NCI-H226 (cell line): ENCODE results near the gene MAP4K2.
"Not testable (repeated sequence)": the region's sequence is repeated elsewhere in the genome, so short reads cannot be mapped to it uniquely, and the experiment has no call there.

ENCODE experiments used
- DNase-seq: peaks from one replicate; pipeline ENCODE4 v3.0.0-alpha.2; 2015

MAP4K2 gene

DNA sequence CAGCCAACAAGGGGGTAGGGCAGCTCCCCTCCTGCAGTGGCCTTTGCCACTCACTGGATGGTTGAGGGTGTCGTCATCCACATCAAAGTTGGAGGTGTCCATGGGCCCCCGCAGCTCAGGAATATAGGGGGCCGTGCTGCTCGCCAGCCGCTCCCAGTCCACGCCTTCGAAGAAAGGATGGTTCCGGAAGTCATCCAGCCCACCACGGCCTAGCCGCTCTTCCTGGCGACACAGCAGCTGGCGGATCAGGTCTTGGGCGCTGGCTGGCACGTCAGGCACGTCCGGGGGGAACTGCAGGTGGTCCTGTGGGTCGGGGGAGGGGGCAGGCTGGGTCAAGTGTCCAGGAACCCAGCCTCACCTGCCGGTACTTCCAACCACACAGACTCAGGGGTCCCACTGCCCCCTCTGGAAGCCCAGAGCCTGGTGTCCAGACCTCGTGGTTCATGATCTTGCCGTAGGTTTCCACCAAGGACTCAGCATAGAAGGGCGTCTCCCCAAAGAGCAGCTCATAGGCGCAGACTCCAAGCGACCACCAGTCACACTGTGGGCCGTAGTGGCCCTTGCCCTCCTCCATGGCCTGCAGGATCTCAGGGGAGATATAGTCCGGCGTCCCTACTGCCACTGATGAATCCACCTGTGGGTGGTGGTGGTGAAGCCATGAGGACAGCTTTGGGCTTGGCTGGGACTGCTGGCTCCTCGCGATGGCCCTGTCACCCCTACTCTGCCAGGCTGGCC is 35.8 kb upstream of the MAP4K2 start:
- DNase-seq: no peak

DNA sequence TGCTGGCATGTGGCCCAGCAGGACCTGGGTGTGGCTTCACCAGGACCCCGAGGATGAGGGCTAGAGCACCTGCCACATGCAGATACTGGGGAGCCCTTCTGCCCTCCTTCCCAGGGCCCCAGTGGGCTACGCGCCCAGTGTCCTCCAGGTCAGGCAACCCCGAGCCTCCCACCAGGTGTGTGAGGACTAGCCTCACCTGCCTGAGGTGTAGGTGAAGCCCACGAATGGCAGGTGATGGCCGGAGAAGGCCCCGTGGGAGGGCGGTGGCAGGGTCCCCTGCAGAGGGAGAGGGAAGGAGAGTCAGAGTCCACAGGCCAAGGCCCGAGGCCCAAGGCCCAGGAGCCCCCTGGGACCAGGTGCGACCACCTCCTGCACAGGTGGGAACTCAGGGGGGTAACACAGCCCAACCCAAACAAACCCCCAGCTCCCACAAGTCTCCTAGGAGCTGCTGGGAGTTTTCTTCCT is 34.9 kb upstream of the MAP4K2 start:
- DNase-seq: no peak

GRCh38 chr11:64836448-64837072 is 33.5 kb upstream of the MAP4K2 start:
- DNase-seq: peak; percentile 0

- no peak for DNase-seq
Observed at GRCh38 chr11:64835616-64836447, 32.8 kb upstream of the MAP4K2 start.

- DNase-seq: peak; percentile 91
Observed at GRCh38 chr11:64834723-64835615, 32.0 kb upstream of the MAP4K2 start.

DNA sequence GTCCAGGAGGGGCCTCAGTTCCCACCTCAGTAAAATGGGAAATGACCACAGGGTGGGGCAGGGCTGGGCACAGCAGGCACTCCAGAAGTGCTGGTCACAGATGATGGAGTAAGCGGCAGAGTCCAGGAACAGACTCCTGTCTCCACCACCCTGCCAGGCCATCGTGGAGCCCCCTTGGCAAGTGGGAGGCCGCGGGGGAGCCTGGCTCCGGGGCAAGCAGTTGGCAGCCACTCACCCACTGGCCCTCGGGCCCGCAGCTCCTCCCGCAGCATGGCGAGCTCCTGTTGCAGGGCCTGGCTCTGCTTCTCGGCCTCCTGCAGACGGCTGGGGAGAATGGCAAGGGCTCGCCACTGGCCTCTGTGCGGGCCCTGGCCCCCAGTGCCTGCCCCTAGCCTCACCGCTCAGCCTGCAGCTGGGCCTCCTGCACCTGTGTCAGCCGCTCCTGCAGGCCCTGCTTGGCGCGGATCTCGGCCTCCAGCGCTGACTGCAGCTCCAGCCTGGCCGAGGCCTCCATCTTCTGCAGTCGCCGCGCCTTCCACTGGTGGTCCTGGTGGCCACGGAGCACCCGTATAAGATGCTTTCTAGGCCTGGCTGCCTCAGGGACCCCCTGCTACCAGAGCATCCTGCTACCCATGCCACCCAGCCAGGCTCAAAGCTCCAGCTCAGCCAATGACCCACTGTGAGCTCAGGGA is 31.2 kb upstream of the MAP4K2 start:
- no peak for DNase-seq

- no peak for DNase-seq
Observed at GRCh38 chr11:64833509-64833908, 30.5 kb upstream of the MAP4K2 start.

DNA sequence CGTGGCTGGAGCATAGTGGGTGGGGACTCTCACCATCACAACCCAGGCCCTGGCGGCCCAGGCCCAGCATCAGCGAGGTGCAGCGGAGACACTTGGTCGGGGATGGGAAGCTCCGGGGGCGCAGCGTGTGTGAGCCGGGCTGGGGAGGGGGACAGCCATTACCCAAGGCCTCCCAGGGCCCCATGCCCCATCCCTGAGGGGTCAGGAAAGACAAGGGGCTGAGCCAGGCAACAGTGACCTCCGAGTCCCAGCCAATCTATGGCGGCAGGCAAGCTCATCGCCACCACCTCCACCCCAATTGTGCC is 30.1 kb upstream of the MAP4K2 start:
- DNase-seq: no peak

DNA sequence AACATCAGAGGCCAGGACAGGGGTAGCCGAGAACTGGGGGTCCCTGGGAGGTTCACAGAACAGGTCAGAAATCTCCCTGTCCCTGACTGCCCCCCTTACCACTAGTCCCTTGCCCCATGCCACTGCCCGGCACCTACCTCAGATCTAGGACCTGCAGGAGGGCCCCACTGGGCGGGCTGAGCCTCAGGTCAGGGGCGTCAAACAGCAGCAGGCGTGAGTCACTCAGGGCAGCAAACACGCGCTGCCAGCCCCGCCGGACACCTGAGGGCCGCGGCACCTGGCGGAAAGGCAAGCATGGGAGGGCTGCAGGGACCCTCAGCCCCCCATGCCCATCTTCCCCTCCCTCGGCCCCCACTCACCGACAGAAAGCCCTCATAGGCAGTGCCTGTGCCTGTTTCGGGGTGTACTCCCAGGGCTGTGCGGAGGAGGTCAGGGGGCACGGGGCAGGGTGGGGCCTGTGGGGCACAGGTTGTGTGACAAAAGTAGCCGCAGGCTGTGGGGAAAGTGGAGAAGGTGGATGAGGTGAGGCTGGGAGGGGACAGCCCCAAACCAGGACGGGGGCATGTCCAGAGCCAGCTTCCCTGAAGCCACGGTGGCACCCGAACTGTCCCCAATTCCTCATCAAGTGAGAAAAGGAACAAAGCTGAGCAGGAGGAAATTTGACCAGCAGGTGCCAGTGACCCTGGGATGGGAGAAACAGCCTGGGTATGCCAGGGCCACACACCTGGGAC is 29.6 kb upstream of the MAP4K2 start:
- DNase-seq: no peak

DNA sequence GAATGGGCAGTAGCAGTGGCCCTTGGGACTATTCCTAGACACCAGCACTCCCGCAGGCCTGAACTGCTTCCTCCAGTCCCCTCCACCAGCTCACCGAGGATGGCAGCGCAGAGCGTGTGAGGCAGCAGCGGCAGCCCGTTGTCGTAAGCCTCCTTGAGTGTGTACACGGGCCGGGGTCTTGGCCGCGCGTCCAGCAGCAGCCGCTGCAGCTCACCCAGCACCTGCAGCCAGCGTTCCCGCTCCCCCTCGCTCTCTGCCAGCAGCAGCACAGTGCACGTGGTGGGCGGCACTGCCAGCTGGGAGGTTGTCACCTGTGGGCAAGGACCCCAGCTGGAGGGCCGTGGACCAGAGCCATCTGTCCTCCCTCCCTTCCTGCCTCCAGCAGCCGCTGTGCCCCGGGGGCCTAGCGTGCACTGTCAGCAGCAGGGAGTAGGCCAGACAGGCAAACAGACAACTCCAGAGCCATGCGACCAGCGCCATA is 28.4 kb upstream of the MAP4K2 start:
- no peak for DNase-seq

DNA sequence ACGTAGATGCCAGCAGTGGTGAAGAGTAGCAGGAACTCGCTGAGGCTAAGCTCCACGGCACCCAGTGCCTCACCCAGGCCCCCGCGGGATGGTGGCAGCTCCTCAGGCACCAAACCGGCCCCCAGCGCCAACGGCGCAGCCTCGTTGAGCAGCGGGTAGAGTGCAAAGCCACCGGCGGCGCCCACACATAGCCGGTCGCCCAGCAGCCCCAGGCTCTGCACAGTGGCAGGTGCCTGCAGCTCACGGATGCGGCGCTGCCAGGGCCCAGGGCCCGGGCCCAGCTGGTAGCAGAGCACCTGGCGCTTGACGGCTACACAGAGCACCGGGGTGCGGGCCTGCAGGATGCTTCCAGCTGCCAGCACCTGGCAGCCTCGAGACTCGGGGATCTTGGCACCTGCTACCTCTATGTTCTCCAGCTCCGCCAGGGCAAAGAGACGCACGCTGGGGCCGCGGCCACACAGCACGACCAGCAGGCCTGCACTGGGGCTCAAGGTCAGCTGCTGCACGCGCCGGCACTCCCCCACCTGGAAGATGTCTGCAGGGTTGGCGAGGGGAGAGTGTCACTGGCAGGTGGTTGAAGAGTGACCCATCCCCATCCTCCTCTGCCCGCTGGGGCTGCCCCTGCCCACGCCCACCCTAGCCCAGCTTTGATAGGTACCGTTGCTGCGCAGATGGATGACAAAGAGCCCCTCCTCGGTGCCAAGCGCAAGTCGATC is 26.7 kb upstream of the MAP4K2 start:
- DNase-seq: no peak

GRCh38 chr11:64827451-64827839 is 24.4 kb upstream of the MAP4K2 start:
- DNase-seq: no peak

DNA sequence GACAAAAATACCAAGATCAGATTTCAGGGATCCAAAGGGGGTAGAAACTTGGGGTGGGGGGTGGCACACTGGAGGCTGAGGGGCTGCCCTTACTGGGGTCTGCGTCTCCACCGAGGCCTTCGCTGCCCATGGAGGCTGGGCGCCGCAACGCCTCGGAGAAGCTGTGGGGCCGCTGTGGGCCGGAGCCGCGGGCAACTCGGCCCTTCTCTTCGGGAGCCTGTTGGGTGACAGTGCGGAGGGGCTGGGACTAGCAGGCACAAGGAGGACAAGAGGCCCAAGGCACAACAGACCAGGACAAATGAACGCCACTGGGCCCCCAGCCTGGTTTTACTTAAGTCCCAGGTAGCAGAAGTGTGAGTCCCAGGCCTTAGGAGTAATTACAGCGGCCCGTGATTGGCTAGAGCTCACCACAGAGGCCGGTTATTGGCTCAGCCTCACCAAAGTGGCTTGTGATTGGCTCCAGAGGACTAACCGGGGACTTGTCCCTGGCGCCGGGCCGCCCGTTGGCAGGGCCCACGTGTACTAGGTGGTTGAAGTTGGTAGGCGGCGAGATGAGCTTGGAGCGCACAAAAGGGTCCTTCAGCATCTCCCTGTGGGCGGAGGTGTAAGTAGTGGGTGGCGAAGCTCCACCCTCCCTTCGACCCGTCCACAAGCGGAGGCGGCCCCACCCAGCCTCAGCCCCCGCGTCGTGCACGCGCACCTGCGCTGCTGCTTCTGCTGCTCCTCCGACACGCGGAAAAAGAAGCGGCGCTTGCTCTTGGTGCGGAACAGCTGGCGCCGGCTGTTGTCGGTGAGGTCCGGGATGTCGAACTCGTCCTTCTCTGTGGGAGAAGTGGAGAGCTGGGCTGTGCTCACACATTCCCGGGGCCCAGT is 23.8 kb upstream of the MAP4K2 start:
- no peak for DNase-seq

GRCh38 chr11:64826062-64826461 is 23.0 kb upstream of the MAP4K2 start:
- no peak for DNase-seq

DNA sequence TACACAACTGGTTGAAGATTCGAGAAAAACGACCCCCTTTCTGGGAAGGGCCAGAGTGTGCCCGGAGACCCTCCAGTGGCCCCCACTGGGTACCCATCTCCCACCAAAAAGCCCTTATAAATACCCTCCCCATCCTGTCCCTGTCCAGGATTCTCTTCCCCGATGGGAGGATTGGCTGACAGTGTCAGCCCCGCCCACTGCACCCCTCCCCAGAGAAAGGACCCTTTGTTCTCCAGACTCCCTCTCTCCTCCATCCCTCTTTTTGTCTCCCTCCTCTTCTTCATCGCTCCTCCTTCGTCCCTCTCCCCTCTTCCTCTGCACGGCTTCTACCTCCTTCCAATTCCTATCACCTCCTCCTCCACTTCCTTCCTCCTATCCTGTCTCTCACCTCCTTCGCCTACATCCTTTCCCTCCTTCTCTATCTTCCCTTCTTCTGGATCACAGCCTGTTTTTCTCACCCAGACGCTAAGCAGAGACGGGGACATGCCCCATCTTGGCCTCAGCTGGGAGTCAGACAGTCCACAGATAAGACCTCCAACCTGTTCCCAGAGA is 20.6 kb upstream of the MAP4K2 start:
- DNase-seq: no peak

DNA sequence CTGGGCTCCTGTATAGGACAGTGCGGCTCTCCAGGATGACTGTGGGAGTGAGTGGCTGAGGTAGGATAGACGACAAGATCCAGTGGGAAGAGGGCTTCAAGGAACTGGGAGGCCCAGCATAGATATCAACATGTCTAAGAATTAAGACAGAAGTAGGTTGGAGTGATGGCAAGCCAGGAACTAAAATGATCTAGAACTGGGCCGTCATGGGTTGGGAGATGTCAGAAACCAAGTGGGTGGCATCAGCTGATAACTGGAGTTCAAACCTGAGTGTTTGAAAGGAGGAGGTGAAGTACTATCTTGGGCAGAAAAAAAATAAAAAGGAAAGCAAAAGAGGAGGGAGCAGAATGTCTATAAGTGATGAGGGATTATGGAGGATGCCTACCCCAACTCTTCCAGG is 14.5 kb upstream of the MAP4K2 start:
- DNase-seq: no peak

DNA sequence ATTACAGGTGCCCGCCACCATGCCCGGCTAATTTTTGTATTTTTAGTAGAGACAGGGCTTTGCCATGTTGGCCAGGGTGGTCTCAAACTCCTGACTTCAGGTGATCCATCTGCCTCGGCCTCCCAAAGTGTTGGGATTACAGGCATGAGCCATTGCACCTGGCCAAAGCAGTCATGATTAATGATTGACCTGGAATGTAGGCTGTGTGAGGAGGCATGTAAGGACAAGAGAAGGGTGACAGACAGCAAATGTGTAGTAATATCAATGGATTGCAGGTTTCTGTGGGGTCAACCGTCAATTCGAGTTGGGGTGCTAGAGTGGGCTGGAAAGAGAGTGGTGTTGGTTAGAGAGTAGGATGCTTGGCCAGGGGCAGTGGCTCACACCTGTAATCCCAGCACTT is 12.4 kb upstream of the MAP4K2 start:
- not testable (repeated sequence) for DNase-seq

DNA sequence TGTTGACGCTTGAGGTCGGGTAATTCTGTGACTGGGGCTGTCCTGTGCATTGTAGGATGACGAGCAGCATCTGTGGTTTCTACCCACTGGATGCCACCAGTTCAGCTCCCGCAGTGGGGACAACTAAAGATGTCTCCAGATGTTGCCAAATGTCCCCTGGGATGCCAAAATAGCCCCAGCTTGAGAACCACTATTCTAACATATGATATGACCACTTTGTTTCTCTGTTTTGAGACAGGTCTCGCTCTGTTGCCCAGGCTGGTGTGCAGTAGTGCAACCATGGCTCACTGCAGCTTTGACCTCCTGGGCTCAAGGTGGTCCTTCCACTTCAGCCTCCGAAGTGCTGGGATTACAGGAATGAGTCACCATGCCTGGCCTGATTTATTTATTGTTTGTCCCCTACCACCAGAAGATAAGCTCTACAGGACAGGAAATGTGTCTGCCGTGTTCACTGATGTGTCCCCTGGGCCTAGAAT is 11.7 kb upstream of the MAP4K2 start:
- no peak for DNase-seq

- DNase-seq: no peak
Observed at GRCh38 chr11:64813826-64814225, 10.8 kb upstream of the MAP4K2 start.
